Neuron (in vitro differentiated cells): ENCODE results near the gene METAP1.
A peak's percentile ranks its signal among the peaks of the same experiment; 100 is the strongest.
"Not testable (repeated sequence)": the region's sequence is repeated elsewhere in the genome, so short reads cannot be mapped to it uniquely, and the experiment has no call there.

Source experiments
- H2AFZ ChIP-seq: one replicate; pipeline ENCODE4 v1.6.1; 2013; ENCODE audit warnings: low read depth, mild to moderate bottlenecking, inconsistent platforms, low read length, moderate library complexity
- H3K27me3 ChIP-seq: one replicate; pipeline ENCODE4 v1.6.1; 2013; ENCODE audit warnings: low read length; ENCODE audit not compliant: insufficient read depth
- H3K36me3 ChIP-seq: one replicate; pipeline ENCODE4 v1.6.1; 2013; ENCODE audit warnings: low read length; ENCODE audit not compliant: insufficient read depth
- H3K4me1 ChIP-seq: one replicate; pipeline ENCODE4 v1.6.1; 2013; ENCODE audit warnings: low read length; ENCODE audit not compliant: insufficient read depth
- H3K4me3 ChIP-seq: 2 replicates; pipeline ENCODE4 v1.5.1; 2013; ENCODE audit warnings: mild to moderate bottlenecking, low read length, moderate library complexity
- H3K9me3 ChIP-seq: one replicate; pipeline ENCODE4 v1.6.1; 2013; ENCODE audit warnings: low read length

The METAP1 gene

GRCh38 chr4:99077177-99077576 is 81.7 kb downstream of the METAP1 start:
- Histone ChIP-seq H3K4me3 (no peak overlapping the region), H3K9me3 (no peaks in the 10 kb centered on the region), H3K27me3 (no peaks in the 10 kb centered on the region), H2AFZ (no peak overlapping the region), H3K36me3 (peaks cover 90% of the 10 kb centered on the region), H3K4me1 (no peaks in the 10 kb centered on the region)

- Histone ChIP-seq H3K4me3 (no peak overlapping the region), H3K27me3 (no peaks in the 10 kb centered on the region), H3K9me3 (no peaks in the 10 kb centered on the region), H3K36me3 (peaks cover 92% of the 10 kb centered on the region), H2AFZ (no peak overlapping the region), H3K4me1 (no peaks in the 10 kb centered on the region)
Measured at GRCh38 chr4:99078336-99078735, 82.8 kb downstream of the METAP1 start.

- Histone ChIP-seq H3K4me1 (no peaks in the 10 kb centered on the region), H3K27me3 (no peaks in the 10 kb centered on the region), H3K9me3 (no peaks in the 10 kb centered on the region), H3K4me3 (no peak overlapping the region), H3K36me3 (peaks cover 91% of the 10 kb centered on the region), H2AFZ (no peak overlapping the region)
Measured at GRCh38 chr4:99078931-99079624, 83.6 kb downstream of the METAP1 start.

GRCh38 chr4:99079625-99080295 is 84.2 kb downstream of the METAP1 start:
- peaks cover 92% of the 10 kb centered on the region for H3K36me3 ChIP-seq
- H3K4me1 ChIP-seq: no peaks in the 10 kb centered on the region
- H3K4me3 ChIP-seq: no peak overlapping the region
- no peaks in the 10 kb centered on the region for H3K27me3 ChIP-seq
- H2AFZ ChIP-seq: no peak overlapping the region
- no peaks in the 10 kb centered on the region for H3K9me3 ChIP-seq

DNA sequence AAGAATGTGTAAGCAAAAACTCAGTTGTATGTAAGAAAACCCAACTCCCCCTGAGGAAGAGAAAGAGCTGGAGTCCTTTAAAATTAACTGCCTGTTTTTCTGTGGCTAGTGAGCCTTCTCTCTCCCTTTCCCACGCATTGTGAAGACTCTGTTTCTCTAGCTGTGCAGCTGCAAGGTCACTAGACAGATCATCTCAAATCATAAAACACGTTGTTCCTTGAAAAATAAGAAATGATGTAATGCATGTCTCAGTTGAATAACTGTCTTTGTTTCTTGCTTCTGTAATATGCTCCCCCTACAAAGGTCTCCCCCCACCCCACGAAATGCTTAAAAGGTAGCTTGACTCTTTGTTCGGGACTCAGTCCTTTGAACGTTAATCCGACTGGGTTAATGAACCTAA is 85.3 kb downstream of the METAP1 start:
- H3K9me3 ChIP-seq, H3K27me3 ChIP-seq, H2AFZ ChIP-seq, H3K4me1 ChIP-seq, H3K4me3 ChIP-seq: not testable (repeated sequence)
- peaks cover 90% of the 10 kb centered on the region for H3K36me3 ChIP-seq

- Histone ChIP-seq H2AFZ (no peak overlapping the region), H3K36me3 (peaks cover 79% of the 10 kb centered on the region), H3K4me1 (no peaks in the 10 kb centered on the region), H3K27me3 (no peaks in the 10 kb centered on the region), H3K9me3 (no peaks in the 10 kb centered on the region), H3K4me3 (no peak overlapping the region)
Measured at GRCh38 chr4:99082192-99082591, 86.7 kb downstream of the METAP1 start.

GRCh38 chr4:99084595-99084994 is 89.1 kb downstream of the METAP1 start:
- no peaks in the 10 kb centered on the region for H3K27me3 ChIP-seq
- H3K36me3 ChIP-seq: peaks cover 60% of the 10 kb centered on the region
- H3K4me1 ChIP-seq: peaks cover 3% of the 10 kb centered on the region
- no peak overlapping the region for H3K4me3 ChIP-seq
- H3K9me3 ChIP-seq: no peaks in the 10 kb centered on the region
- no peak overlapping the region for H2AFZ ChIP-seq

DNA sequence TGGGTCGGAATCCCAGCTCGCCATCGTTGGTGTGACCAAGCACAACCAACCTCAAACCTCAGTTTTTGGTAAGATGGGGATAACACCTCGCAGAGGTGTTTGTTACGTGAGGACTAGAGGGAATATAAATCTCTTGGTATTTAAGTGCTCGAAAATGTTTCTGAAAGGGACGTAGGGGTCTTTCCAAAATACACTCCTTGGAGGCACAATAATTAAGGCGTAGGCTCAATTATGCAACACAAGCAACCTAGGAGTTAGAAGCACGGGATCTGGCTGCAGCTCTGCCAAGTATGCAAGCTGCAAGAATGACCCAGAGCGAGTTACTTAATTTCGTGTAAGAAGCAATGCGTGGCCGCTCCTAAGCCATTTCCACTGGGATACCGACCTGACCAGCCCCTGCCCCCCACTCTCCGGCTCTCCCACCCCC is 92.5 kb downstream of the METAP1 start:
- no peaks in the 10 kb centered on the region for H3K27me3 ChIP-seq
- peaks cover 13% of the 10 kb centered on the region for H3K4me1 ChIP-seq
- no peak overlapping the region for H2AFZ ChIP-seq
- no peaks in the 10 kb centered on the region for H3K9me3 ChIP-seq
- peak overlapping the region; percentile 78 for H3K4me3 ChIP-seq
- H3K36me3 ChIP-seq: peaks cover 28% of the 10 kb centered on the region

GRCh38 chr4:99088481-99089365 is 93.2 kb downstream of the METAP1 start, which contains the start of gene ADH5:
Gene ADH5 (minus strand): TSS chr4:99088788. CDS start chr4:99088700, 88 bp downstream.
- peak within 1 kb of the TSS; percentile 45 for H2AFZ ChIP-seq
- peaks cover 13% of the 10 kb centered on the region for H3K4me1 ChIP-seq
- peaks cover 22% of the 10 kb centered on the region for H3K36me3 ChIP-seq
- no peaks in the 10 kb centered on the region for H3K9me3 ChIP-seq
- no peaks in the 10 kb centered on the region for H3K27me3 ChIP-seq
- H3K4me3 ChIP-seq: peak within 1 kb of the TSS; percentile 78

GRCh38 chr4:99090481-99091215 is 95.1 kb downstream of the METAP1 start:
- Histone ChIP-seq H2AFZ (no peak overlapping the region), H3K36me3 (peaks cover 3% of the 10 kb centered on the region), H3K27me3 (no peaks in the 10 kb centered on the region), H3K4me1 (peaks cover 13% of the 10 kb centered on the region), H3K9me3 (no peaks in the 10 kb centered on the region), H3K4me3 (peak overlapping the region; percentile 7)

GRCh38 chr4:99091216-99091575 is 95.7 kb downstream of the METAP1 start:
- Histone ChIP-seq H3K36me3 (peaks cover 3% of the 10 kb centered on the region), H3K4me1 (peaks cover 13% of the 10 kb centered on the region), H2AFZ (no peak overlapping the region), H3K9me3 (no peaks in the 10 kb centered on the region), H3K4me3 (no peak overlapping the region), H3K27me3 (no peaks in the 10 kb centered on the region)

DNA sequence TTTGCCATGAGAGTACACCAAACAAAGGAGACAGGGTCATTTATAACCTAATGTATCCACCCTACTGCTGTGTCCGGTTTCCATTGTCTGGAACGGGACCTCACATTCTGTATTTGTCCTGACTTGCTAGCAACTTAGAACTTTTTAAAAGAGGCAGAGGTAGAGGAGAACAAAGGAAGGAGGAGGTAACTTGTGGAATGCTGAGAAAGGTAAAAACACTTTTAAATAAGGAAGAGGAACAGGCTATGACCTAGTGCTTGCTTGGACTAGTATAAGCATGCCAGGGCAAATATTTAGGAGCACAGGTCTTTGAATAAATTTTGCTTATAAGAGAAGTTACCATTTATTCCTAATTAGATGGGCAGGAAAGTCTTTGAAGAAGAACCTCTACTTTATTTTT is 96.3 kb downstream of the METAP1 start:
- H2AFZ ChIP-seq, H3K36me3 ChIP-seq, H3K4me3 ChIP-seq, H3K9me3 ChIP-seq, H3K27me3 ChIP-seq: not testable (repeated sequence)
- peaks cover 13% of the 10 kb centered on the region for H3K4me1 ChIP-seq
